ENCODE data around the gene HNF4A.

The HNF4A gene

DNA sequence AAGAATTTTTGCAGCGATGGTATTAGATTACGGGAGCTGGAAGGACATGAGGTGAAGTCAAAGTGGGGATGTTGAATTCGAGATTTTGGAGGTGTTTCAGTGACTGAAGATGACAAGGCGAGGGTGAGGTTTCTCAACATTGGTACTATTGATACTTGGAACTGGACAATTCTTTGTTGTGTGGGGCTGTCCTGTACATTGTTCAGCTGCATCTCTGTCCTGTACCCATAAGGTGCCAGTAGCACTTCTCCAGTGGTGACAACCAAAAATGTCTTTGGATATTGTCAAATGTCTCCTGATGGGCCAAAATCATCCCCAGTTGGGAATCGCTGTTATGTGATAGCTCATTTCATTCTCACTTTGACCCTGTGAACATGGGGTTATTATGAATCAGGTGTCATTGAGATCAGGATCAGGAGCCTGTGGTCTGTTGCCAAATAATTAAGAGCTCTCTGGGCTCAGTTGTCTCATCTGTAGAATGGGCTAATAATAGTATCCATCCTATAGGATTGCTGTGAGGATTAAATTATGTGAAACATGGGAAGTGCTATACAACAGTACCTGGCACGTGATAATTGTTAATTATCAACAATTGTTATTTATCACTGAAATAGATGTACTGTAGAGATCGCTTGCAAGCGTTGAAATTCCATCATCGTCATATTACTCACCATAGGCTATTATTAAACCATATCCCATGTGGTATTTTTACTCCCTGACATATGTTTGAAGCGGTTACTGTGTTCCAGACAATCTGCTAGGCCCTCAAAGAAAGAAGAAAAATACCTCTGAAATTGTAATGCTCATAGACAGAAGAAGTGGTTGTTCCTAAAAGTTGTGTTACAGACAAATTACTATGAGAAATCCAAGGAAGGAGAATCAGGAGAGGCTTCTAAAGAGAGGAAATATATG, 71.6 kb downstream of the HNF4A start:
- no peak for DNase-seq (ENCODE audit: extremely low spot score)
- TF ChIP-seq HDGF (IDR thresholded peaks at IDR 0.05; ENCODE audit: borderline replicate concordance) (no peak), FOXK2 (IDR thresholded peaks at IDR 0.05) (no peak), ELF4 (IDR thresholded peaks at IDR 0.05) (no peak)
- POLR2A ChIA-PET, result no interaction called here
- CTCF ChIA-PET, result no interaction called here

DNA sequence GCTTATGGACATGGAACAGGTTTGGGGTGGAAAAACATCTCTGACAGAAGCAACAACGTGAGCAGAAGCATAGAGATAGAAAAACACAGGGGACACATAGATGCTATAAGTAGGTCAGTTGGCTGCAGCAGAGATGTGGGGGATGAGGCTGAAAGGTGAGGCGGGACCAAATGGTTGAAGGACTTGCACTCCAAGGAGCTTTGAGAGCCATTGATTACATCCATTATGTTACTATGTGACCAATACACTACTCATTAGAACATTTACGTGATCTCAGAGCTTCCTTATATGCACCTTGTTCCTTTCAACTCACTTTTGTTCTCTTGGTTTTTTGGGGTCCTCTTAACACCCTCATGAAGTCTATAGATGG, 72.3 kb downstream of the HNF4A start:
- TF ChIP-seq LEF1 (IDR thresholded peaks at IDR 0.05; ENCODE audit: borderline replicate concordance) (no peak), SP1 (IDR thresholded peaks at IDR 0.05) (no peak), NFRKB (IDR thresholded peaks at IDR 0.05) (no peak), L3MBTL2 (conservative IDR thresholded peaks at IDR 0.05) (no peak), FOXK2 (IDR thresholded peaks at IDR 0.05) (no peak), ARNT (IDR thresholded peaks at IDR 0.05) (no peak), FOXM1 (IDR thresholded peaks at IDR 0.05; ENCODE audit: borderline replicate concordance) (no peak), FOXA1 (IDR thresholded peaks at IDR 0.05) (no peak), HDGF (IDR thresholded peaks at IDR 0.05; ENCODE audit: borderline replicate concordance) (no peak)
- no peak for DNase-seq (ENCODE audit: extremely low spot score)
- ChIA-PET CTCF (no interaction called here), POLR2A (no interaction called here)

DNA sequence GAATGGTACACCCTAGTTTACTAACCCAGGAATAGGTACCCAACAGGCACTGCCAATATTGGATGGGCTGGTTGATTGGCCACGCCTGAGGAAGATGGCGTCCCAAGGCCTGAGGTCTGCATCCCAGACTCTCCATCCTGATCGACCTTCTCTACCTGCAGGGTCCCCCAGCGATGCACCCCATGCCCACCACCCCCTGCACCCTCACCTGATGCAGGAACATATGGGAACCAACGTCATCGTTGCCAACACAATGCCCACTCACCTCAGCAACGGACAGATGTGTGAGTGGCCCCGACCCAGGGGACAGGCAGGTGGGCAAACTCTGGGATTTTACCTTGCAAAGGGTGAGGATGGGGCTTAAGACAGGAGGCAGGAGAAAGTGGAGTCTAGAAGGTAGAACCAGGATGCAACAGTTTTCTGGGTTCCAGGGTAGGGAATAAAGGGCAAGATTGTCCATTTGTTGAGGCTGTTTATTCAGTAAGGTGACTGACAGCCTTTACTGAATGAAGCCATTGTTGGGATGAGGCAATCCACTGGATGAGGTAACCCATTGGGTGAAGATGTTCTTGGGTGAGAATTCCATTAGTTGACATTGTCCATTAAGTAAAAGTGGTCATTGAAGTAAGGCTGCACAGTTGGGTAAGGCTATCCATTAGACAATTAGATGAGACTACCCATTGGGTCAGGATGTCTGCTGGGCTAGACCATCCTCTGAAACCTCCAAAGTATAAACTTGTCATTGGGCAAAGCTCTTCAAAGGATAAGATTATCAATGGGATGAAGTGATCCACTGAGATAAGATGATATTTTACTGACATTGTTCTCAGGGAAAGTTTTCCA, 72.9 kb downstream of the HNF4A start:
- TF ChIP-seq LEF1 (IDR thresholded peaks at IDR 0.05; ENCODE audit: borderline replicate concordance), result no peak
- no peak for DNase-seq (ENCODE audit: extremely low spot score)
- ChIA-PET CTCF (no interaction called here), POLR2A (no interaction called here)

DNA sequence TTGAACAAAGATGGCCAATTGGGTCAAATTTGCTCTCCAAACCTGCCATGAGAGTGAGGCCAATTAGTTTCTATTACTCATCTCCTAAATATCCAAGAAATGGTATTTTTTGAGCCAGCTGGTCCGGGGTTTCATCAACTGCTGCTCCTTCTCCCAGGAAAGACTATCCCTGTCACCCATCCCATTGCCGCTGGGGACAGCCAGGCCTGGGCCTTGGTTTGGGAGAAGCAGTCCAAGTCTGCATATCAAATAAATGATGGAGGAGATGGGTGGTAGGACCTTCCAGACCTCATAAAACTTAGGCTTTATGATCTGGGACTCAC, 73.5 kb downstream of the HNF4A start:
- POLR2A ChIA-PET, result no interaction called here
- DNase-seq (ENCODE audit: extremely low spot score), result no peak
- CTCF ChIA-PET, result no interaction called here
- TF ChIP-seq SP1 (IDR thresholded peaks at IDR 0.05) (no peak), NFRKB (IDR thresholded peaks at IDR 0.05) (no peak), SUZ12 (IDR thresholded peaks at IDR 0.05) (no peak)

DNA sequence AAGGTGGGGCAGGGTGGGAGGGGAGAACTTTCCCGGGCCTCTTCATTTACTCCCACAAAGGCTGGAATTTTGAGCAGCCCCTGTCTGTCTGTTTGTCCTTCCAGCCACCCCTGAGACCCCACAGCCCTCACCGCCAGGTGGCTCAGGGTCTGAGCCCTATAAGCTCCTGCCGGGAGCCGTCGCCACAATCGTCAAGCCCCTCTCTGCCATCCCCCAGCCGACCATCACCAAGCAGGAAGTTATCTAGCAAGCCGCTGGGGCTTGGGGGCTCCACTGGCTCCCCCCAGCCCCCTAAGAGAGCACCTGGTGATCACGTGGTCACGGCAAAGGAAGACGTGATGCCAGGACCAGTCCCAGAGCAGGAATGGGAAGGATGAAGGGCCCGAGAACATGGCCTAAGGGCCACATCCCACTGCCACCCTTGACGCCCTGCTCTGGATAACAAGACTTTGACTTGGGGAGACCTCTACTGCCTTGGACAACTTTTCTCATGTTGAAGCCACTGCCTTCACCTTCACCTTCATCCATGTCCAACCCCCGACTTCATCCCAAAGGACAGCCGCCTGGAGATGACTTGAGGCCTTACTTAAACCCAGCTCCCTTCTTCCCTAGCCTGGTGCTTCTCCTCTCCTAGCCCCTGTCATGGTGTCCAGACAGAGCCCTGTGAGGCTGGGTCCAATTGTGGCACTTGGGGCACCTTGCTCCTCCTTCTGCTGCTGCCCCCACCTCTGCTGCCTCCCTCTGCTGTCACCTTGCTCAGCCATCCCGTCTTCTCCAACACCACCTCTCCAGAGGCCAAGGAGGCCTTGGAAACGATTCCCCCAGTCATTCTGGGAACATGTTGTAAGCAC, 74.1 kb downstream of the HNF4A start:
- ChIA-PET CTCF (no interaction called here), POLR2A (no interaction called here)
- DNase-seq (ENCODE audit: extremely low spot score), result no peak
- TF ChIP-seq FOXM1 (IDR thresholded peaks at IDR 0.05; ENCODE audit: borderline replicate concordance) (no peak), LEF1 (IDR thresholded peaks at IDR 0.05; ENCODE audit: borderline replicate concordance) (no peak), SP1 (IDR thresholded peaks at IDR 0.05) (no peak), ARNT (IDR thresholded peaks at IDR 0.05) (no peak), L3MBTL2 (conservative IDR thresholded peaks at IDR 0.05) (no peak), HDGF (IDR thresholded peaks at IDR 0.05; ENCODE audit: borderline replicate concordance) (no peak), ZNF384 (IDR thresholded peaks at IDR 0.05) (no peak), CTBP1 (IDR thresholded peaks at IDR 0.05; ENCODE audit: borderline replicate concordance) (no peak), FOXK2 (IDR thresholded peaks at IDR 0.05) (no peak), ELF4 (IDR thresholded peaks at IDR 0.05) (no peak), TARDBP (IDR thresholded peaks at IDR 0.05) (no peak), NFRKB (IDR thresholded peaks at IDR 0.05) (no peak), SUZ12 (IDR thresholded peaks at IDR 0.05) (no peak)
- TF ChIP-seq, protein P1, sequence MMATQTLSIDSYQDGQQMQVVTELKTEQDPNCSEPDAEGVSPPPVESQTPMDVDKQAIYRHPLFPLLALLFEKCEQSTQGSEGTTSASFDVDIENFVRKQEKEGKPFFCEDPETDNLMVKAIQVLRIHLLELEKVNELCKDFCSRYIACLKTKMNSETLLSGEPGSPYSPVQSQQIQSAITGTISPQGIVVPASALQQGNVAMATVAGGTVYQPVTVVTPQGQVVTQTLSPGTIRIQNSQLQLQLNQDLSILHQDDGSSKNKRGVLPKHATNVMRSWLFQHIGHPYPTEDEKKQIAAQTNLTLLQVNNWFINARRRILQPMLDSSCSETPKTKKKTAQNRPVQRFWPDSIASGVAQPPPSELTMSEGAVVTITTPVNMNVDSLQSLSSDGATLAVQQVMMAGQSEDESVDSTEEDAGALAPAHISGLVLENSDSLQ (IDR thresholded peaks at IDR 0.05), result no peak

DNA sequence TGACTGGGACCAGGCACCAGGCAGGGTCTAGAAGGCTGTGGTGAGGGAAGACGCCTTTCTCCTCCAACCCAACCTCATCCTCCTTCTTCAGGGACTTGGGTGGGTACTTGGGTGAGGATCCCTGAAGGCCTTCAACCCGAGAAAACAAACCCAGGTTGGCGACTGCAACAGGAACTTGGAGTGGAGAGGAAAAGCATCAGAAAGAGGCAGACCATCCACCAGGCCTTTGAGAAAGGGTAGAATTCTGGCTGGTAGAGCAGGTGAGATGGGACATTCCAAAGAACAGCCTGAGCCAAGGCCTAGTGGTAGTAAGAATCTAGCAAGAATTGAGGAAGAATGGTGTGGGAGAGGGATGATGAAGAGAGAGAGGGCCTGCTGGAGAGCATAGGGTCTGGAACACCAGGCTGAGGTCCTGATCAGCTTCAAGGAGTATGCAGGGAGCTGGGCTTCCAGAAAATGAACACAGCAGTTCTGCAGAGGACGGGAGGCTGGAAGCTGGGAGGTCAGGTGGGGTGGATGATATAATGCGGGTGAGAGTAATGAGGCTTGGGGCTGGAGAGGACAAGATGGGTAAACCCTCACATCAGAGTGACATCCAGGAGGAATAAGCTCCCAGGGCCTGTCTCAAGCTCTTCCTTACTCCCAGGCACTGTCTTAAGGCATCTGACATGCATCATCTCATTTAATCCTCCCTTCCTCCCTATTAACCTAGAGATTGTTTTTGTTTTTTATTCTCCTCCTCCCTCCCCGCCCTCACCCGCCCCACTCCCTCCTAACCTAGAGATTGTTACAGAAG, 75.0 kb downstream of the HNF4A start:
- no peak for TF ChIP-seq FOXK2 (IDR thresholded peaks at IDR 0.05)
- no peak for TF ChIP-seq FOXA1 (IDR thresholded peaks at IDR 0.05)
- no peak for TF ChIP-seq SP1 (IDR thresholded peaks at IDR 0.05)
- TF ChIP-seq ELF4 (IDR thresholded peaks at IDR 0.05), result no peak
- TF ChIP-seq FOXM1 (IDR thresholded peaks at IDR 0.05; ENCODE audit: borderline replicate concordance), result no peak
- TF ChIP-seq TARDBP (IDR thresholded peaks at IDR 0.05), result no peak
- TF ChIP-seq BHLHE40 (IDR thresholded peaks at IDR 0.05; ENCODE audit: borderline replicate concordance), result no peak
- TF ChIP-seq HDGF (IDR thresholded peaks at IDR 0.05; ENCODE audit: borderline replicate concordance), result no peak
- TF ChIP-seq SUZ12 (IDR thresholded peaks at IDR 0.05), result no peak
- no peak for TF ChIP-seq CTBP1 (IDR thresholded peaks at IDR 0.05; ENCODE audit: borderline replicate concordance)
- TF ChIP-seq LEF1 (IDR thresholded peaks at IDR 0.05; ENCODE audit: borderline replicate concordance), result no peak
- TF ChIP-seq, protein P1 (IDR thresholded peaks at IDR 0.05), result no peak
- no peak for TF ChIP-seq L3MBTL2 (conservative IDR thresholded peaks at IDR 0.05)
- TF ChIP-seq ARNT (IDR thresholded peaks at IDR 0.05), result no peak
- TF ChIP-seq ZNF384 (IDR thresholded peaks at IDR 0.05), result no peak
- TF ChIP-seq NFRKB (IDR thresholded peaks at IDR 0.05), result no peak
- DNase-seq (ENCODE audit: extremely low spot score), result no peak
- ChIA-PET CTCF (interaction anchor here (0.6 kb wide), 1 partner anchor 18 kb away, joined by 3 read pairs; no protein-coding TSS in a partner anchor), POLR2A (no interaction called here)
